Vagina (tissue), 2 donors: ENCODE results near the gene FAM241A.

Experiments used
- POLR2A ChIP-seq, 2 donors: fragments of 450-650 bp; IDR thresholded peaks; one replicate each; pipeline ENCODE4 v1.6.1; 2017; ENCODE audit warnings: antibody characterized with exemption in 2 of 2, mild to moderate bottlenecking in 2 of 2, moderate library complexity in 2 of 2
- TF ChIP-seq, protein P1 (sequence below), 3 experiments: fragments of 450-650 bp in 2 of 3; fragments of 200-600 bp in 1 of 3; sonication (generic) in 1 of 3; IDR thresholded peaks; one replicate each; pipeline ENCODE4 v1.5.1; 2017 to 2019; ENCODE audit warnings: antibody characterized with exemption in 3 of 3, mild to moderate bottlenecking in 2 of 3, moderate library complexity in 2 of 3

GRCh38 chr4:112182604-112183003 is 37.4 kb downstream of the FAM241A start:
- TF ChIP-seq, protein P1, sequence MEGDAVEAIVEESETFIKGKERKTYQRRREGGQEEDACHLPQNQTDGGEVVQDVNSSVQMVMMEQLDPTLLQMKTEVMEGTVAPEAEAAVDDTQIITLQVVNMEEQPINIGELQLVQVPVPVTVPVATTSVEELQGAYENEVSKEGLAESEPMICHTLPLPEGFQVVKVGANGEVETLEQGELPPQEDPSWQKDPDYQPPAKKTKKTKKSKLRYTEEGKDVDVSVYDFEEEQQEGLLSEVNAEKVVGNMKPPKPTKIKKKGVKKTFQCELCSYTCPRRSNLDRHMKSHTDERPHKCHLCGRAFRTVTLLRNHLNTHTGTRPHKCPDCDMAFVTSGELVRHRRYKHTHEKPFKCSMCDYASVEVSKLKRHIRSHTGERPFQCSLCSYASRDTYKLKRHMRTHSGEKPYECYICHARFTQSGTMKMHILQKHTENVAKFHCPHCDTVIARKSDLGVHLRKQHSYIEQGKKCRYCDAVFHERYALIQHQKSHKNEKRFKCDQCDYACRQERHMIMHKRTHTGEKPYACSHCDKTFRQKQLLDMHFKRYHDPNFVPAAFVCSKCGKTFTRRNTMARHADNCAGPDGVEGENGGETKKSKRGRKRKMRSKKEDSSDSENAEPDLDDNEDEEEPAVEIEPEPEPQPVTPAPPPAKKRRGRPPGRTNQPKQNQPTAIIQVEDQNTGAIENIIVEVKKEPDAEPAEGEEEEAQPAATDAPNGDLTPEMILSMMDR (IDR thresholded peaks at IDR 0.05), result no peak
- TF ChIP-seq POLR2A (IDR thresholded peaks at IDR 0.05), result no peak
